Measurements from ENCODE around the gene CYFIP1. TPM values are rescaled to one million over a fixed set of nuclear protein-coding genes. Genes with fewer than 3 reads are reported as not detected.

Gene CYFIP1
- total and polyA plus RNA-seq, 2 of the 8 experiments (the other 6 are each of a cell fraction or from before 2014, with no cell fraction given): 38.6 to 81.7 TPM

DNA sequence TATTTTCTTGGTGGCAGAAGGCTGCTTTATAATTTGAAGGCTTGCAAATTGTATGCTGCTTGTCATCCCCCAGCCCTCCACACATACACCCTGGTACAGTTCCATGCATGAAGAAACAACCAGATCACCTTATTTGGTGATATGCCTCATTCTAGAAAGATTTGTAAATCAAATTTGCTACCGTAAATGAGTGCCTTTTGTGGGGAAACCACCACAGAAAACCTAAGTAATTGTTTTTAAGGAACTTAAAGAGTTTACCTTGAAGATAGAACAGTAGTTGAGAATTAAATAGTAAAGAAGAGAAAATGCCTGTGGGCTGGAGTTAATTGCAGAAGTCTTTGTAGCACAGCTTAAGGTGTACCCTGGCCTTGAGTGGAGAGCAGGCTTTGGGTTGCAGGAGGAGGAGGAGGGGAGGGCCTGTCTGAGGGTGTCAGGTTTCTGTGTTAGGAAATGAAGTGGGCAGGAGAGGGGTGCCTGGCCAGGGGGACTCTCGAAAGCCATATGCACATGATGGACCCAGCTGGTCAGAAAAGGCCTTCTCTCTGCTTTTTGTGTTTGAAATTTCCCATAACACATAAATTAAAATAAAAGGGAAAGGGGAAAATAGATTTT, 134.8 kb downstream of the CYFIP1 start:
- H2AK5ac ChIP-seq (ENCODE audit: low read depth, low read length): no peak overlapping the region
- no peak overlapping the region for H2BK12ac ChIP-seq (ENCODE audit: low read depth, low read length)
- peaks cover 0 to 9% (median 3%) of the 10 kb centered on the region in 4 experiments; a peak in 1 of 7 replicates for H3K4me1 ChIP-seq (replicated peaks in 1 of 4; ENCODE audit: control insufficient read depth in 3 of 4, insufficient read depth in 4 of 4, low read length in 3 of 4)
- CTCF ChIA-PET (ENCODE audit: partially characterized antibody): interaction anchor here (0.7 kb wide), 1 partner anchor 42 kb away, joined by 3 read pairs; no protein-coding TSS in a partner anchor
- no peak overlapping the region for H3K9ac ChIP-seq (replicated peaks in 1 of 4; ENCODE audit: extremely low read depth in 1 of 4, low read depth in 3 of 4, low read length in 3 of 4)
- DNase-seq (ENCODE audit: low read depth in 1 of 2, low spot score in 2 of 2): no peak
- 0 out of 2 replicates have a peak overlapping the region, but pooled peaks have one; percentile 21 for H3K27ac ChIP-seq (ENCODE audit: low read depth, low read length)
- no peak overlapping the region for H3K4ac ChIP-seq (replicated peaks; ENCODE audit: insufficient read length, low read depth, low read length)
- no peak for FAIRE-seq
- no peak overlapping the region for H2AFZ ChIP-seq (ENCODE audit: low read length)
- 0 out of 2 replicates have a peak, but pooled peaks have one; percentile 22 for TF ChIP-seq SIX5 (IDR thresholded peaks at IDR 0.05; ENCODE audit: low read depth, low read length)
- TF ChIP-seq TAF1 (IDR thresholded peaks at IDR 0.05; ENCODE audit: low read depth, low read length): no peak
- TF ChIP-seq EGR1 (IDR thresholded peaks at IDR 0.05; ENCODE audit: borderline replicate concordance, low read depth, low read length): no peak
- no peak for TF ChIP-seq KDM4A (IDR thresholded peaks at IDR 0.05; ENCODE audit: low read depth, low read length, severe bottlenecking)
- no peak for TF ChIP-seq YY1 (IDR thresholded peaks at IDR 0.05; ENCODE audit: low read depth, low read length)
- no peak overlapping the region for H4K8ac ChIP-seq (ENCODE audit: extremely low read depth, insufficient read depth, low read length)
- no peak overlapping the region for H4K91ac ChIP-seq (replicated peaks; ENCODE audit: insufficient read length, low read length)
- H2BK15ac ChIP-seq (ENCODE audit: low read length): no peak overlapping the region
- peaks cover 2% of the 10 kb centered on the region; the same call in 1 of the 2 replicates for H3K79me1 ChIP-seq (ENCODE audit: low read depth, low read length)
- H3K56ac ChIP-seq (replicated peaks; ENCODE audit: insufficient read length, low read depth, low read length): no peak overlapping the region
- H3K23me2 ChIP-seq (ENCODE audit: low read depth, low read length): no peaks in the 10 kb centered on the region
- H3K79me2 ChIP-seq (ENCODE audit: control insufficient read depth in 1 of 2, insufficient read depth in 2 of 2, low read length in 2 of 2): peaks cover 18 to 93% of the 10 kb centered on the region in 2 experiments
- no peaks in the 10 kb centered on the region for H3K9me3 ChIP-seq (ENCODE audit: insufficient read depth in 2 of 2, low read depth in 1 of 2, low read length in 1 of 2)
- H3K4me3 ChIP-seq (ENCODE audit: extremely low read depth in 1 of 4, insufficient read depth in 2 of 4, low read depth in 3 of 4, low read length in 4 of 4): peak overlapping the region in 1 of 4 experiments; percentile 34; a peak in 1 of 8 replicates
- H4K20me1 ChIP-seq (replicated peaks in 1 of 2; ENCODE audit: control insufficient read depth in 1 of 2, insufficient read depth in 2 of 2, low read length in 2 of 2): peaks cover 6 to 13% of the 10 kb centered on the region in 2 experiments
- POLR2A ChIA-PET (ENCODE audit: partially characterized antibody): interaction anchor here (1.0 to 1.3 kb wide), 3 partner anchors 8 to 11 kb away, joined by 3 to 4 read pairs (median 3); no protein-coding TSS in a partner anchor
- H3K18ac ChIP-seq (ENCODE audit: extremely low read depth, low read length): no peak overlapping the region
- H2BK120ac ChIP-seq (replicated peaks; ENCODE audit: low read depth, low read length): no peak overlapping the region
- H3K14ac ChIP-seq (ENCODE audit: insufficient read length): no peak overlapping the region
- H2BK5ac ChIP-seq (ENCODE audit: low read depth, low read length): no peak overlapping the region
- no peak overlapping the region for H2BK20ac ChIP-seq (ENCODE audit: low read length)
- peaks cover 0 to 18% (median 8%) of the 10 kb centered on the region in 4 experiments; a peak in 5 of 8 replicates for H3K36me3 ChIP-seq (ENCODE audit: control insufficient read depth in 2 of 4, insufficient read depth in 4 of 4, low read length in 3 of 4)
- H3K23ac ChIP-seq (ENCODE audit: insufficient read length): no peak overlapping the region
- WGBS, 2 experiments (ENCODE audit: extremely low coverage in 1 of 2, insufficient coverage in 1 of 2, insufficient read length in 1 of 2, insufficient replicate concordance in 2 of 2, low coverage in 1 of 2, low lambda C conversion rate in 2 of 2, missing lambda C conversion rate in 1 of 2): 70% methylated on average over 2 of the region's 2 CpGs; no CpG with 5 or more reads in 1 of the 2 experiments
- no peaks in the 10 kb centered on the region for H3K27me3 ChIP-seq (replicated peaks in 1 of 4; ENCODE audit: control insufficient read depth in 3 of 4, extremely low read depth in 1 of 4, insufficient read depth in 3 of 4, low read length in 3 of 4)
- H4K5ac ChIP-seq (ENCODE audit: insufficient read length, low read depth, low read length): no peak overlapping the region
- peak overlapping the region; percentile 19 to 22; a peak in 2 of 4 replicates for H3K4me2 ChIP-seq (ENCODE audit: insufficient read depth in 1 of 2, low read depth in 2 of 2, low read length in 2 of 2)

Measured in H1 (cell line).